NCI-H446 (cell line): Measurements from ENCODE around the gene AKR7A2.
A peak's percentile ranks its signal among the peaks of the same experiment; 100 is the strongest.

Source experiments
- DNase-seq, 2 experiments: peaks; one replicate each; lab custom pipeline; 2025; lab: John Stamatoyannopoulos, UW

Gene AKR7A2

DNA sequence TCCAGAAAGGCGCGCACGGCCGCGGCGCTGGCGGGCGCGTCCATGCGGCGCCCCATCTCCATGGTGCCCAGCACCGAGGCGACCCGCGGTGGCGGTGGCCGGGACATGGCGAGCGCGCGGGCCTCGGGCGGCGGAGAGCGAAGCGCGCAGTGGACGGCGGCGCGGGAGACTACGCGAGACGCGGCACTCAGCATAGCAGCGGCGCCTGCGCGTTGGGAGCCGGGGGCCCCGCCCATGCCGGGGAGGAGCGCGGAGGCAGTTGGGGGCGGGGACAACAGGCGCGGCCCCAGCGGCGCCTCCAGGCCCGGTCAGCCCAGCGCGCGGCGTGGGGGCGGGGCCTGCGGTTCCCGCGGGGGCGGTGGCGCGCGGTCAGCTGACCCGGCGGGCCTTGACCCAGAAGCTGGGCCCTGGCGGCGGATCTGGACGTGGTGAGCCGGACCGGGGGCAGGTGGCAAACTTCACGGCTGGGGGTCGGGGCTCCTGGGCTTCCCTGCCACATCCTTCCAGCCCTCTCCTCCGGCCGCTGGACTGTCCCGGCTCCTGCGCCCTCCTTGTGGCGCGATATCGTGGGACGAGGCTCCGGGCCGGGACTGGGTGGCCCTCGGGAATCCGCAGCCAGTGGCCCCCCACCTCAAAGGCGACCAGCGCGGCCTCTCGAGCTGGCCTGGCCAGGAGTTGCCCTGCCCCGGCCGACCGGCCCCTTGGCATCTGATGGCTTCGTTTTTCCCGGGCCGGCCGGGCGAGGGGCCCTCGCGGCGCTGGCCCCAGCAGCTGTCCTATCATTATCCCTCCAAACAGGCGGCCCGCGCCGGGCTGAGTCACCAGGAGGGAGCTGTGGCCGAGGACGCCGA, at the start of gene AKR7A2, which contains the start of gene SLC66A1:
TSS of gene AKR7A2 (minus strand) at position 214 of the 851 bp plus-strand sequence. CDS start at position 194, 20 bp downstream.
TSS of gene SLC66A1 (plus strand) at position 396 of the 851 bp plus-strand sequence. CDS start 5,352 bp downstream, outside the sequence.
- DNase-seq, result peak; percentile 91 to 97

DNA sequence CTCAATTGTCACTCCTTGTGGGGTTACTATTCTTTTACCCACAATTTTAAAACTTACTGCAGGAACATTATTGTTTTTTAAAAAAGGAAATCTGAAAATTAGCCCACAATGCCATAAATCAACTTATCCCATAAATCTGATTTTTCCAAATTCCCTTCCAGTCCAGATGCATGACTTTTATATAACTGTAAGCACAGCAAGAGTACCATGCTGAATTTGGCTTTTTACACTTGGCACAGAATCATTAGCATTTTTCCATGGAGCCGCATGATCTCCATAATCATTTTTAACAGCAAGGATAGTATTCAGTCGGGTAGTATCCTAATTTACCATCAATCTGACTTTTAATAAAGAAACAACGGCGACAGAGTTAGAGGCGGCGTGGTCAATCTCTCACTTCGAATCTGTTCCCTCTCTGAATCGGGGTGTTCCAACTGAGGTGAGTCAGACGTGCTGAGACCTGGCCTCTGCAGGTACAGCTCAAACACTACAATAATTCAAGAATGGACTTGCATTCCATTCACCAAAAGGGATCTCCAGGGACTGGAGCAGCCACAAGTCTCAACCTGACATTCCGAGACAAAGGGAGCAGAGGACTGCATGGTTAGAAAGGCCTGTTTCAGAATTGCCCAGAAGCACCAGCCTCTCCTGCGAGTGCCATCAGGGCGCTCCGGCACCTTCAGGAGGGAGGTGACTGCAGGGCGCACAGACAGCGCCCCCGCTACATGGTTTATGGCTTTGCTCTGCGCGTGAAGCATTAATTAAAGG, 49.1 kb upstream of the AKR7A2 start:
- no peak for DNase-seq

GRCh38 chr1:19360432-19360831, 48.5 kb upstream of the AKR7A2 start:
- no peak for DNase-seq

- DNase-seq, result peak in 1 of 2 experiments; percentile 60
Observed at GRCh38 chr1:19360016-19360415, 48.1 kb upstream of the AKR7A2 start.

- DNase-seq, result no peak
Observed at GRCh38 chr1:19359357-19359756, 47.4 kb upstream of the AKR7A2 start.

- no peak for DNase-seq
Observed at GRCh38 chr1:19358710-19359109, 46.8 kb upstream of the AKR7A2 start.

- no peak for DNase-seq
Observed at GRCh38 chr1:19357299-19357986, 45.5 kb upstream of the AKR7A2 start.

- DNase-seq, result no peak
Observed at GRCh38 chr1:19356266-19356665, 44.3 kb upstream of the AKR7A2 start.

- no peak for DNase-seq
Observed at GRCh38 chr1:19354531-19354981, 42.6 kb upstream of the AKR7A2 start.

- no peak for DNase-seq
Observed at GRCh38 chr1:19353596-19353995, 41.7 kb upstream of the AKR7A2 start.

DNA sequence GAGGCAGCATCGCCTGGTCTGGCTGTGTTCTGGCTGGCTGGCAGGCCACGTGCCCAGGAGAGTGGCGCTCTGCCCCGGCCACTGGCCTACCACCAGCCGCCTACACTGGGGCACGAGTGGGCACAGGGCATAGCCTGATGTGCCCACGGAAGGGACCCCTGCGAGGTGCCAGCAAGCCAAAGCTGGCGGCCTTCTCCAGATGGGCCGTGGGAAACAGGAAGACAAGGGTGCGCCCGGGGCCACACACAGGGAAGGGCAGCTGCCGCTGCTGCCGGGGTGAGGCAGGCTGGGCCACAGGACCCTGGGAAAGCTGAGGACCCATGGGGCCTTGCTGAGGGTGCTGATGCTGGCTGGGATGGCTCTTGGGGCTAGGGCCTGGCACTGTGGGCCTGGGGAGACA, 40.9 kb upstream of the AKR7A2 start:
- DNase-seq, result no peak

- no peak for DNase-seq
Observed at GRCh38 chr1:19351873-19352272, 39.9 kb upstream of the AKR7A2 start.

DNA sequence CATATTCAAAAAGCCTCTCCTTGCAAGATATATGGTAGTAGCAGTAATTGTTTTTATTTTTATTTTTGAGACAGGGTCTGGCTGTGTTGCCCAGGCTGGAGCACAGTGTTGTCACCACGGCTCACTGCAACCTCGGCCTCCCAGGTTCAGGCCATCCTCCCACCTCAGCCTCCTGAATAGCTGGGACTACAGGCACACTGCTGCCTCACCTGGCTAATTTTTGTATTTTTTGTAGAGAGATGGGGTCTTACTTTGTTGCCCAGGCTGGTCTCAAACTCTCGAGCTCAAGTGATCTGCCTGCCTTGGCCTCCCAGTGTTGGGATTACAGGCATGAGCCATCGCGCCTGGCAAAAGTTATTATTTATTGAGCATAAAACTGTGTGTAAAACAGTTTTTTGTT, 38.6 kb upstream of the AKR7A2 start:
- no peak for DNase-seq

DNA sequence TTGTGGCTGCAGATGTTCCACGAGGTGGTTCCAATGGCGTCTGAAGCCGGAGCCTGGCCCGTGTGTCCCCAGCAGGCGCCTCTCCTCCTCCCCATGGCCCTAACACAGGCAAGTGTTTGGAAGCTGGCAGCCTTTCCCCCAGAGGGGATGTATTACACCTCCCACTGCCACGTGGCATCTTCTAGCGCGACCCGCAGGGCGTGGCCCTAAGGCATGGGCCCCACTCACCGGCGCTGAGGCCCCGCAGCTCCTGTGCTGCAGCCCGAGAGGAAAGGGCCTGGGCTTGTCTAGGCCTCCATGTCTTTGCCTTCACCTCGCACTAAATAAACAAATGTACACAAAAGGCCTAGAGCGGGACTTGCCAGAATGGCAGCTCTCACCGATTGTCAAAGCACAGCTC, 38.1 kb upstream of the AKR7A2 start:
- no peak for DNase-seq

- peak in 1 of 2 experiments; percentile 67 for DNase-seq
Observed at GRCh38 chr1:19348441-19349198, 36.7 kb upstream of the AKR7A2 start.

GRCh38 chr1:19347533-19348172, 35.7 kb upstream of the AKR7A2 start:
- DNase-seq, result no peak

DNA sequence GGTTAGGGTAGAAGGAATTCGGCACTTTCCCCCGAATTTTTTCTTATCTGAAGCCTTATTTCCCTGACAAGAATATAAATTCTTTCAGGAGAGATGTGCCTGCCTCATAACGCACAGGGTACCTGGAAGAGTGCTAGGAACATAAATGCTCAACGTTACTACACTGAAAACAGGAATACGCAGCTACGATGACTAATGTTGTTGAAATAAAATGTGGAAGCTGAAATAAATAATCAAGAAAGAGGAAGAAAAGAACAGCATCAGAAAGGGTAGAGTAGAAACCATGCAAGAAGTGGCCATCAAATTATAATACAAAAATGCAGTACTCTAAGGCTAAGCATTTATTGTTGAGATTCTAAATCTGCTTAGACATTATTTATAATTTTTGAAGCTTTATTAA, 34.1 kb upstream of the AKR7A2 start:
- no peak for DNase-seq

- peak in 1 of 2 experiments; percentile 79 for DNase-seq
Observed at GRCh38 chr1:19345391-19345790, 33.4 kb upstream of the AKR7A2 start.

- DNase-seq, result no peak
Observed at GRCh38 chr1:19344831-19345230, 32.9 kb upstream of the AKR7A2 start.

DNA sequence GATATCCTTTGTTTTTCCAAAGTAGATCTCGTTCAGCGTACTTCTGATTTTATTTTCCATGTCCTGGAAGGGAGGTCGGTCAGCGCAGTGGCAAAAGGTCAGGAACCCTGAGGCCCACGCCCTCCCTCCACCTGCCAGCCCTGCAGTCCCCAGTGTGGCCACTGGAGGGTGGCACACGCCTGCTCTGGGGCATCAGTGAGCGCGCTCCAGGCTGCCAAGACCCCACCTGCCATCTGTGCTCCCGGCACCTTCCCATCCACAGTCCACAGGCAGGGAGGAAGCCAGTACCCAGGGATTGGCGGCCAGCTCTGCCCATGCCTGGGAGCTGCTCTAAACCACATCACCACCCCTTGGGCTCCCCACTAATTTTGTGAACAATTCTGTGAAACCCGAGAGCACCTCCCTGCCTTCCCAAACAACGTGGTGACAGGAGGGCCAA, 32.4 kb upstream of the AKR7A2 start:
- DNase-seq, result peak; percentile 31 to 76
